ENCODE data around the gene NT5M.
A peak's percentile ranks its signal among the peaks of the same experiment; 100 is the strongest.
"Not testable (repeated sequence)": the region's sequence is repeated elsewhere in the genome, so short reads cannot be mapped to it uniquely, and the experiment has no call there.

Gene NT5M

GRCh38 chr17:17377071-17377967 is 74.1 kb downstream of the NT5M start:
- DNase-seq = no peak

GRCh38 chr17:17379197-17379991 is 76.2 kb downstream of the NT5M start:
- DNase-seq = no peak

- DNase-seq = no peak
Observed at GRCh38 chr17:17380145-17380925, 77.2 kb downstream of the NT5M start.

- no peak for DNase-seq
Observed at GRCh38 chr17:17381446-17382064, 78.4 kb downstream of the NT5M start.

DNA sequence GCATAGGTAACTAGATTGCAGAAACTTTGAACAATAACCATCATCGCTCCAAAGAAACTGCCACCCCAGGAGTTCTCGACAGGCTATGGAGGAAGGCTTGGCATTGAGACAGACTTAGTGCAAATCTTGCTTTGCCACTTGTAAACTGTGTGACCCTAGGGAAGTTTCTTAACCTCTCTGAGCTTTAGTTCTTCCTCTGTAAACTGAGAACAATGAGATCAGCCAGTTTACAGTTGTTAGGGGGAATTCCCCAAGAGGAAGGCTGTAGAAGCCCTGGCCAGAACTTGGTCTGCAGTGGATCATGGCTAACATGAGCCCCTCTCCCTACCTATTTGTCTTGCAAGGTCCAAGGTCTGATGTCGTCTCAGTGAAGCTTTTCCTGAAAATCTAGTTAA is 78.9 kb downstream of the NT5M start:
- no peak for DNase-seq

DNA sequence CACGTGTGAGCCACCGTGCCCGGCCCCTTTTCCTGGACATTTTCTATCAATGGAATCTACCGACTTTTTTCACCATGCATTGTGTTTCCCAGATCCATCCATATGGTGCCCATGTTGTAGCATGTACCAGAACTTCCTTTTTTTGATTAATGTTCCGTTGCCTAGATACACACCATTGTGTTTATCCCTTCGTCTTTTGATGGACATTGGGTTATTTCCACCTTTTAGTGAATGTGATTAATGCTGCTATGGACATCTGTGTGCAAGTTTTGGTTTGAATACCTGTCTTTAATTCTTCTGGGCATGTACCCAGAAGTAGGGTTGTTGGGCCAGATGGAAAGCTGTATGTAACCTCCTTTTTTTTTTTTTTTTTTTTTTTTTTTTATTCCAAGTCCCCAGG is 79.8 kb downstream of the NT5M start:
- no peak for DNase-seq

DNA sequence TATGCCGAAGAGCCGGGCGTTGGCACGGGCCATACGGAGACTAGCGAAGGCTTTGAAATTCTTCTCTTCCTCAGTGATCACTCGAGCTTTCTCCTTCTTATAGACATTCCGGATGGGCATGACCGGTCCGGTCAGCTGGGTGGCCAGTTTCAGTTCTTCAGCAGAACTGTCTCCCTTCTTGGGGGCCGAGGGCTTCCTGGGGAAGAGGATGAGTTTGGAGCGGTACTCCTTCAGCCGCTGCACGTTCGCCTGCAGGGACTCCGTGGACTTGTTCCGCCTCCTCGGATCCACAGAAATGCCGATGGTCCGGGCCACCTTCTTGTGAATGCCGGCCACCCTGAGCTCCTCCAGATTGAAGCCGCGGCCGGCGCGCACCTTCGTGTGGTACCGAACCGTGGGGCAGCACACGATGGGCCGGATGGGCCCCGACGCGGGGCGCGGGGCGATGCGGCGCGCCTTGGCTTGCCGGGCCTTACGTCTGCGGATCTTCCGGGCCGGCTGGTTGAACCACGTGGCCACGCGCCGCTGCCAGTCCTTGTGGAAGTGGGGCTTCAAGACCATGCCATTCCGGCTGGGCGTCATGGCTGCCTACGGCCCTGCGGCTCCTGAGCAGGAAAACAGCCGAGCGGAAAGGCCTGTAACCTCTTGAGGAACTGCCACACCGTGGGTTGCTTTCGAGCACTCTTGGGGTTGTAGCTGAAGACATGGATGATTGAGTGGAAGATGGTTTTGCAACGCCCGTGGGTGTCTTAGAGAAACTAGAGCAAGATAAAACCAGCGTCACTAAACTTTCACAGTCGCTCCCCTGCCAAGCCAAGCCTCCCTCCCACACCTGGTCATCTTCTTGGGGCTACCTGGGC is 80.5 kb downstream of the NT5M start:
- DNase-seq = not testable (repeated sequence)

GRCh38 chr17:17384291-17384615 is 81.1 kb downstream of the NT5M start:
- DNase-seq = no peak

DNA sequence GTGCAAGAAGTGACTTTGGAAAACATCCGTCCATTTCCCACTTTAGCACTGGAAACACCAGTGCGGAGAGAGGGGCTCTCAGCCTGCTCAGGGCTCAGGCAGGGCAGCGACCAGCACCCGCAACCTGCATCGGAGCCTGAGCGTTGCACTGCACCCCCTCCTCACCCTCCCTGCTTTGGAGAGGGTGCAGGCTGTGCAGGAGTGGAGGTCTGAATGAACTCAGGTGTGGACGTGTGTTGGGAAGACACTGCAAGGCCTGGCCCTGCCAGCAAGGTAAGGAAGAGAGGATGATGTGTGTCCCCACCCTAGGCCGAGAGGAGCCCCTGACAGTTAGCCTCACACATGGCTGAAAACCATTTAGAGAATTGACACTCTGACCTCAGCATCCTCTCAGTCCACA is 81.8 kb downstream of the NT5M start:
- DNase-seq = no peak

GRCh38 chr17:17385491-17385890 is 82.3 kb downstream of the NT5M start:
- no peak for DNase-seq

GRCh38 chr17:17386094-17386800 is 83.1 kb downstream of the NT5M start:
- no peak for DNase-seq

- DNase-seq = no peak
Observed at GRCh38 chr17:17387017-17387497, 83.9 kb downstream of the NT5M start.

GRCh38 chr17:17387498-17388362 is 84.6 kb downstream of the NT5M start:
- DNase-seq = no peak

- DNase-seq = no peak
Observed at GRCh38 chr17:17388657-17389496, 85.7 kb downstream of the NT5M start.

DNA sequence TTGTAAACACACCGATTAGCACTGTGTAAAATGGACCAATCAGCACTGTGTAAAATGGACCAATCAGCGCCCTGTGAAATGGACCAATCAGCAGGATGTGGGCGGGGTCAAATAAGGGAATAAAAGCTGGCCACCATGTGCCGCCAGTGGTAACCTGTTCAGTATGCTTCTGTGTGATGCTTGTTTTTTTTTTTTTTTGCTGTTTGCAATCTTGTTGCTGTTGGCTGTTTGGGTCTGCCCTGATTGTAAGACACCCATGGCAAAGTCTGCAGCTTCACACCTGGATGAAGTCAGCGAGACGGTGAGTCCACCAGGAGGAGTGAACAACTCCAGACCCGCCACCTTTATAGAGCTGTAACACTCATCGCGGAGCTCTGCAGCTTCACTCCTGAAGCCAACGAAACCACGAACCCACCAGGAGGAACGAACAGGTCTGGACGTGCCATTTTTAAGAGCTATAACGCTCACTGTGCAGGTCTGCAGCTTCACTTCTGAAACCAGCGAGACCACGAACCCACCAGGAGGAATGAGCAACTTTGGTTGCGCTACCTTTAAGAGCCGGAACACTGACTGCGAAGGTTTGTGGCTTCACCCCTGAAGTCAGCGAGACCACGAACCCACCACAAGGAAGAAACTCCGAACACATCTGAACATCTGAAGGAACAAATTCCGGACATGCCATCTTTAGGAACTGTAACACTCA is 88.6 kb downstream of the NT5M start:
- DNase-seq = peak; percentile 62 to 66

DNA sequence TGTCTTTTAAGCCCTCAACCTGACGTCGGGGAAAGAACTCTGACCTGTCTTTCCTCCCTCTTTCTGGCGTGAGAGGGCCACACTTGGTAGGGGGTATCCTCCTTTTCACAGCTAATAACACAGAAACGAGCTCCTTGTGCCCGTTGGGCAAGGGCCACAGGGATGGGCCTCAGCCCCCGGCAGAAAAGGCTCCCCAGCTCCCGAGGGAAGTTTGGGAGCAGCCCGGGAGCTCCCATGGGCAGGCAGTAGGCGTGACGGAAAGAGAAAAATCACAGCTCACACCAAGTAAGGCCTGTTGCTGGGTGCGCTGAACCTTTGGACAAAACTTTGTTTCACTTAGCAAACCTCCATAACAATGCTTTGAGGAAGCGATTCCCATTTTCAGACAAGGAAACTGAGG is 90.8 kb downstream of the NT5M start:
- no peak for DNase-seq

DNA sequence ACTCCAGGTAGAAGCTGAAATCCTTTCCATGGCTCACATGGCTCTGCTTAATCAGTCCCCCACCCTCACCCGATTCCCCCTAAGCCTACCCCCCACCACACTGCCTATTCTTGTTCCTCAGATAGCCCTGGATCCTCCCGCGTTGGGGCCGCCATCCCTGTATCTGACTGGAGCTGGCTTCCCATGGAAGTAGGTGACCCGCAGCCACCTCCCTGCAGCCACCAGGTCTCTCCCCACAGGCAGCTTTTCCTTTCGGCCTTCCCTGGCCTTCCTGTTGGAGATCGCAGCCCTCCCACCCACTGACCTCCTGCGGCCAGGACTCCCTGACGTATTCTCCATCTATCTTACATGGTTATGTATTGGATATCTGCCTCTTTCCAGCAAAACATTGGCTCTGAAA is 91.3 kb downstream of the NT5M start:
- no peak for DNase-seq

- DNase-seq = no peak
Observed at GRCh38 chr17:17395246-17395802, 92.2 kb downstream of the NT5M start.
